HFF-Myc (cell line): ENCODE results near the gene CRB2.
"Not testable (repeated sequence)": the region's sequence is repeated elsewhere in the genome, so short reads cannot be mapped to it uniquely, and the experiment has no call there.

Experiments
- DNase-seq: peaks from one replicate; pipeline ENCODE4 v3.0.0-alpha.2; 2011; ENCODE audit warnings: low read depth; ENCODE audit errors: extremely low read depth
- H3K4me3 ChIP-seq: replicated peaks from 2 replicates; pipeline ENCODE4 v1.5.1; 2011; ENCODE audit warnings: low read depth, mild to moderate bottlenecking, control low read depth, low read length
- CTCF ChIP-seq: IDR thresholded peaks from 2 replicates; pipeline ENCODE4 v1.5.1; 2012; ENCODE audit warnings: mild to moderate bottlenecking, low read depth, low read length, control low read depth; ENCODE audit errors: missing control alignments

CRB2 gene

GRCh38 chr9:123327697-123328100, 28.3 kb upstream of the CRB2 start:
- TF ChIP-seq CTCF: no peak
- no peak overlapping the region for H3K4me3 ChIP-seq
- DNase-seq: no peak

GRCh38 chr9:123329329-123329955, 26.6 kb upstream of the CRB2 start:
- H3K4me3 ChIP-seq: no peak overlapping the region
- DNase-seq: no peak
- no peak for TF ChIP-seq CTCF

- no peak for TF ChIP-seq CTCF
- no peak for DNase-seq
- no peak overlapping the region for H3K4me3 ChIP-seq
These were observed 24.5 kb upstream of the CRB2 start for GRCh38 chr9:123331346-123332060.

GRCh38 chr9:123333058-123333669, 22.8 kb upstream of the CRB2 start:
- H3K4me3 ChIP-seq, DNase-seq: not testable (repeated sequence)

GRCh38 chr9:123334639-123335038, 21.4 kb upstream of the CRB2 start:
- DNase-seq: no peak
- TF ChIP-seq CTCF: no peak
- no peak overlapping the region for H3K4me3 ChIP-seq

- DNase-seq: peak; percentile 24
- no peak for TF ChIP-seq CTCF
- no peak overlapping the region for H3K4me3 ChIP-seq
These were observed 20.6 kb upstream of the CRB2 start for GRCh38 chr9:123335193-123335985.

- no peak for TF ChIP-seq CTCF
- H3K4me3 ChIP-seq: no peak overlapping the region
- DNase-seq: no peak
These were observed 20.0 kb upstream of the CRB2 start for GRCh38 chr9:123335986-123336329.
